Measurements from ENCODE around the gene TTC7B.

- no peak for TF ChIP-seq CTCF (IDR thresholded peaks at IDR 0.05)
- TF ChIP-seq POLR2AphosphoS5 (IDR thresholded peaks at IDR 0.05): no peak
- TF ChIP-seq POLR2A (IDR thresholded peaks at IDR 0.05): no peak
These were observed 312.6 kb downstream of the TTC7B start for GRCh38 chr14:90503582-90503981.
